IPS-NIHi7 (cell line): ENCODE results near the gene SRMS.

Experiments used
- DNase-seq: peaks from one replicate; pipeline ENCODE4 v3.0.0; 2012; ENCODE audit warnings: mixed read lengths; ENCODE audit errors: extremely low spot score

Gene SRMS

GRCh38 chr20:63553251-63553932, 5.8 kb upstream of the SRMS start:
- DNase-seq, result peak; percentile 93

DNA sequence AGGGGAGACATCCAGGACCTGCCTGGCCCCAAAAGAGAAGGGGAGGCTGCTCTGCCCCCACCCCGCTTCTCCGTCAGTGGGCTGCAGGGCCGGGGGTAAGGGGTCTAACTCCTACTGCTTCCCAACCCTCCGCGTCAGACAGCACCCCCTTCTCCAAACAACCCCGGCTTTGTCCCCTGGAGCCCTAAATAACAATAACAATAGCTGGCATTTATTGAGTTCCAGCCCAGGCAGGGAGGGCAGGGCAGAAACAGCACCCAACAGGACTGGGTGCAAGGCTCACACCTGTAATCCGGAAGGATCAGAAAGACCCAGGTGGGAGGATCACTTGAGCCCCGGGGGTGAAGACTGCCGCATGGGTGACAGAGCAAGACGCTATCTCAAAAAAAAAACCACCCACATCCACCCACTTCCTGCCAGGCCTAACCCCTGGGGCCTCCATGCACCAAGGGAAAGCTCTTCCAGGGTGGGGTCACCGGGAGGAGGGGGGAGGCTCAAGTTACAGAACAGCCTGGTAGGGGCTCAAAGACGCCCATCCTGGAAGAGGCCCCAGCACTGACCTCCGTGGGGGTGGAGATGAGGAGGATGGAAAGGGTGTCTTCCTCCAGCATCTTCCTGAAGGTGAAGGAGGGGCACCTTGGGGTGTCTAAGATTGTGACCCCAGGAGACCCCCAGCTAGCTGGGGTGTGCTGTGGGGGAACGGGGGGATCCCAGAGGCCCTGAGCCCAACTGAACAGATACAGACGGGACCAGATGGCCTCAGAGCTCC, 5.1 kb upstream of the SRMS start:
- no peak for DNase-seq

GRCh38 chr20:63551068-63551467, 3.5 kb upstream of the SRMS start:
- DNase-seq, result no peak

GRCh38 chr20:63549679-63550282, 2.2 kb upstream of the SRMS start:
- no peak for DNase-seq

- no peak for DNase-seq
Observed at GRCh38 chr20:63549019-63549418, 1.5 kb upstream of the SRMS start.

DNA sequence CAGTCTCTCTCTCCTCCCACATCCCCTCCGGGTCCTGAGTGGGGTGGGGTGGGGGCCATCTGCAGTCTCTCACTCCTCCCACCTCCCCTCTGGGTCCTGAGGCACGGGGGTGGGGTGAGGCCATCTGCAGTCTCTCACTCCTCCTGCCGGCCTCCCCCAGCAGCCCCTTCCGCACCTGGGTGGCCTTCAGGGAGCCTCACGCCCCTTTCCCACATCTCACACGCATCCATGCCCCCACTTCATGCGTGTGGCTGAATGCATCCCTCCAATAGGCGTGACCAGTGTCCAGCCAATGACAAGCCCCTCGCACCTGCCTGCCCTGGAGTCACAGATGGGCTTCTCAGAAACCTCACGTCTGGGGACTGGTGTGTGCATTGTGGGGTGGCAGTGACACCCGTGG, 993 bp upstream of the SRMS start:
- no peak for DNase-seq

DNA sequence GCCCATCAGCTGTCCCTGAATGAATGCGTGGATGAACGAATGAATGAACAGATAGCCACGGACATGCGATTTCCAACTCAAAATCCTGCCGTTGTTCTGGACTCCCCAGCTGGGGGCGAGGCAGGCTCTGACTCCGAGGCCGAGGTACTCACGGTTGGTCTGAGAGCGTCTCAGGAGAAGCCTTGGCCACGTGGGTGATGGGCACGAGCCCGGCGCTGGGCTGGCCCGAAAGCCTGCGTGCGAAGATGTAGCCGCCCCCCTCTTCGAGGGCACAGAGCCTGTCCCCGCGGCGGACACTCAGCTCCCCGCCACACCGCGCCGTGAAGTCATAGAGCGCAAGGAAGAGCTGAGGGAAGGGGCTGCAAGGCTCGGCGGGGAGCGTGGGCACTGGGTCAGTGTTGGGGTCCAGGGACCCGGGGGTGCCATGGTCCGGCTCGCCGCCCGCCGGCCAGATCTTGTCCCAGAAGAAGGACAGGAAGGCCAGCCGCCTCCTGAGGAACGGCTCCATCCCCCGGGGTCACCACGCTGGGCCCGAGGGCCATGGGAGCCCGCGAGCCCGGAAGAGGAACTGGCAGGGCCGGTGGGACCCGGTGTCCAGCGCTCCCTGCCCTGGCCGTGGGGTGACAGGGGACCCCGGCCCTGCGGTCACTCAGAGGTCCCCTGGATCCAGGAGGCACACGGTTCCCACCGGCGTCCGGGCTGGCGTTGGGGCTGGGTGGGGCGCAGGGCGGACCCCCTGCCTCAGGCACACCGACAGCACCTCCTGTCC, 409 bp downstream of the SRMS start:
- no peak for DNase-seq

- DNase-seq, result no peak
Observed at GRCh38 chr20:63546256-63546955, 1.1 kb downstream of the SRMS start.

- DNase-seq, result no peak
Observed at GRCh38 chr20:63545814-63546213, 1.7 kb downstream of the SRMS start.

GRCh38 chr20:63544958-63545516, 2.5 kb downstream of the SRMS start:
- DNase-seq, result no peak

- DNase-seq, result no peak
Observed at GRCh38 chr20:63544241-63544957, 3.1 kb downstream of the SRMS start.

DNA sequence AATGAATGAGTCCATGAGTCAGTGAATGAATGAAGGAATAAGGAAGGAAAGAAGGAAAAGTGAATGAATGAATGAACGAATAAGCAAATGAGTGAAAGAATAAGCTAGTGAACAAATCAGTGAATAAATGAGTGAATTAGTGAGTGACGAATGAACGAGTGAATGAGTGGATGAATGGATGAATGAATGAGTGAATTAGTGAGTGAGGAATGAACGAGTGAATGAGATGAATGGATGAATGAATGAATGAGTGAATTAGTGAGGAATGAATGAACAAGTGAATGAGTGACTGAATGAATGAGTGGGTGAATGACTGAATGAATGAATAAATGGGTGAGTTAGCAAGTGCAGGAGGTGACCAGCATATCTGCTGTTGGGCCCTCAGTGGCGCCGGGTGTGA, 3.8 kb downstream of the SRMS start:
- DNase-seq, result no peak

DNA sequence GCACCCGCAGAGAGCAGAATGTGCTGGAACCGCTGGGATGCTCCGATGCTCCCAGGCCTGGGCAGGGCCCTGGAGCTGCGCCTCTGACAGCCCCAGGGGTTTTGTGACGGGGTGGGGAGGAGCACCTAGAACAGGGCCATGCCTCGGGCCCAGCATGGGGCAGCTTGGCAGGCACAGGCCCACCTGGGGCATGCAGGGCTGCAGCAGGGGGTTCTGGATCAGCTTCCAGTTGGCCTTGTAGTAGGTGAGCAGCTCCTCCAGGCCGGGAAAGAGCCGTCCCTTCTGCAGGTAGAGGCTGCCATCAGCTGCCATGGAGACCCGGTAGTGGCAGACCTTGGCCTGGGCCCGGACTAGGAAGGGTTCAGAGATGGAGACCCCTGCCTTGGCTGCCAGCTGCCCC, 4.4 kb downstream of the SRMS start:
- no peak for DNase-seq

GRCh38 chr20:63542696-63543095, 4.9 kb downstream of the SRMS start:
- DNase-seq, result no peak

GRCh38 chr20:63542031-63542559, 5.5 kb downstream of the SRMS start:
- no peak for DNase-seq

- DNase-seq, result no peak
Observed at GRCh38 chr20:63541371-63541770, 6.2 kb downstream of the SRMS start.

- no peak for DNase-seq
Observed at GRCh38 chr20:63540417-63541186, 6.9 kb downstream of the SRMS start.

DNA sequence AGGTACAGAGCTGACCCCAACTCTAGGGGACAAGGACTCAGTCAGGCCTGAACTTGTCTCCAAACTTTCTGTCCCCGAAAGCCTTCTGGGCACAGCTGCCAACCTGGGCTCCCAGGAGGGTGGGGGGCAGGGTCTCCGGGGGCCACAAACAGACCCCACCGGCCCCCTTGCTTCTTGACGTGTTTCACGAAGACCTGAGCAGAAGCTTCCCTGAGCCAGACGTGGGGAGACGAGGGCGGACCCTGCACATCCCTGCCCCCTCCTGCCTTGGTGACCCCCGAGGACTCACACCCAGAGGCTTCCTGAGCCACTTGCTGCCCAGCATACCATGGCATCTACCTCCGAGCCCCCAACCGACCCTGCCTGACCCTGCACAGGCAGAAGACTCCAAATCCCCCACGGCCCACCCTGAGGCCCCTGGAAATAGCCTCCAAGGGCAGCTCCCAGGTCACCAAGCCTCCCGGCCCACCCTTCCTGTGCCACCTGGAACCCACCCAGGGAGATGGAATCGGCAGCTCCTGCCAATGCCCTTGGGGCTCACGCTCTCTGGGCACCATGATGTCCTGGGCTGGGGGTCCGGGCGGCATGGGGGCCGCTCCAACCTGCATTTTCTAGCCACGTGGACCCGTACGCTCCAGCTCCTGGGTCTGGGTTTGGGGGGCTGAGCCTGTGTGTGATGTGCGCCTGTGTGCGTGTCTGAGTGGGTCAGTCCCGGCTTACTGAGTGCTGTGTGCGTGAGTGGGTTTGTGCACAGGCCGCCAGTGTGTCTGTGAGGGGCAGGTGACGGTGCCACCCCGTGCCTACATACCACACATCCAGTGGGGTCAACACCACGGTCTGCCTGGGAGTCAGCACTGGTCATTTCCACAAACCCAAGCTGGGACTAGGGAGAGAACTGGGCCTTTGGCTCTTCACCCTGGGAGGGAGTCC, 7.8 kb downstream of the SRMS start:
- DNase-seq, result no peak

DNA sequence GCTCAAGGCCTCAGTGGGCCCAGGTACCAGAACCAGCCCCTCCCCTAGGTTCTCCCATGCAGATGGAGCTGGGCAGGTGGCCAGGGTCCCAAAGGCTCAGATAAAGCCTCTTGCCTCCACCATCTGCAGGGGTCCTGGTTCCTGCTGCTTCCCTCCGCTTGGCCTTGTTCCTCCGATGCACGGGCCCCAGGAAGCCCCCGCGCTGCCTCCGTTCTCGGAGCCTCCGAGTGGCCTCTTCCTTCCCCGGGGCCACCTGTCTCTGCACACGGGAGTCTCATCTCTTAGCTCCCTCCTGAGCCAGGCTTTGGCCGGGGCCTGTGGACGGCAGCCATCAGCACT, 8.5 kb downstream of the SRMS start:
- DNase-seq, result no peak
